Epithelial cell of proximal tubule (primary cell): ENCODE results near the gene HIVEP3. TPM values are rescaled to one million over a fixed set of nuclear protein-coding genes. Genes with fewer than 3 reads are reported as not detected.

ENCODE experiments used
- DNase-seq: peaks from one replicate; pipeline ENCODE4 v3.0.0-alpha.2; 2011; ENCODE audit warnings: low read depth
- H3K4me3 ChIP-seq: 2 replicates; pipeline ENCODE4 v1.5.1; 2011; ENCODE audit warnings: low read depth, mild to moderate bottlenecking, low read length
- total RNA-seq: library from RNA; depleted of rRNA; stranded (reverse); fragments of >200 nt; gene quantifications from 2 replicates; pipeline ENCODE4 v1.2.3, GENCODE V29; 2015
- TF ChIP-seq, protein P1 (sequence below): conservative IDR thresholded peaks from 2 replicates; pipeline ENCODE4 v1.5.1; 2012; ENCODE audit warnings: low read depth, mild to moderate bottlenecking, low read length

Gene HIVEP3
- total RNA-seq, 1 donor from 2014 or later, result 3.9 TPM

GRCh38 chr1:41483001-41483850 lies 435.5 kb downstream of the HIVEP3 start:
- TF ChIP-seq, protein P1, sequence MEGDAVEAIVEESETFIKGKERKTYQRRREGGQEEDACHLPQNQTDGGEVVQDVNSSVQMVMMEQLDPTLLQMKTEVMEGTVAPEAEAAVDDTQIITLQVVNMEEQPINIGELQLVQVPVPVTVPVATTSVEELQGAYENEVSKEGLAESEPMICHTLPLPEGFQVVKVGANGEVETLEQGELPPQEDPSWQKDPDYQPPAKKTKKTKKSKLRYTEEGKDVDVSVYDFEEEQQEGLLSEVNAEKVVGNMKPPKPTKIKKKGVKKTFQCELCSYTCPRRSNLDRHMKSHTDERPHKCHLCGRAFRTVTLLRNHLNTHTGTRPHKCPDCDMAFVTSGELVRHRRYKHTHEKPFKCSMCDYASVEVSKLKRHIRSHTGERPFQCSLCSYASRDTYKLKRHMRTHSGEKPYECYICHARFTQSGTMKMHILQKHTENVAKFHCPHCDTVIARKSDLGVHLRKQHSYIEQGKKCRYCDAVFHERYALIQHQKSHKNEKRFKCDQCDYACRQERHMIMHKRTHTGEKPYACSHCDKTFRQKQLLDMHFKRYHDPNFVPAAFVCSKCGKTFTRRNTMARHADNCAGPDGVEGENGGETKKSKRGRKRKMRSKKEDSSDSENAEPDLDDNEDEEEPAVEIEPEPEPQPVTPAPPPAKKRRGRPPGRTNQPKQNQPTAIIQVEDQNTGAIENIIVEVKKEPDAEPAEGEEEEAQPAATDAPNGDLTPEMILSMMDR, result no peak
- no peak for DNase-seq
- no peak overlapping the region for H3K4me3 ChIP-seq

- DNase-seq, result no peak
- TF ChIP-seq, protein P1, result no peak
- no peak overlapping the region for H3K4me3 ChIP-seq
These were observed 436.5 kb downstream of the HIVEP3 start for GRCh38 chr1:41482001-41482765.

- no peak overlapping the region for H3K4me3 ChIP-seq
- TF ChIP-seq, protein P1, result no peak
- no peak for DNase-seq
These were observed 437.5 kb downstream of the HIVEP3 start for GRCh38 chr1:41481109-41481775.

DNA sequence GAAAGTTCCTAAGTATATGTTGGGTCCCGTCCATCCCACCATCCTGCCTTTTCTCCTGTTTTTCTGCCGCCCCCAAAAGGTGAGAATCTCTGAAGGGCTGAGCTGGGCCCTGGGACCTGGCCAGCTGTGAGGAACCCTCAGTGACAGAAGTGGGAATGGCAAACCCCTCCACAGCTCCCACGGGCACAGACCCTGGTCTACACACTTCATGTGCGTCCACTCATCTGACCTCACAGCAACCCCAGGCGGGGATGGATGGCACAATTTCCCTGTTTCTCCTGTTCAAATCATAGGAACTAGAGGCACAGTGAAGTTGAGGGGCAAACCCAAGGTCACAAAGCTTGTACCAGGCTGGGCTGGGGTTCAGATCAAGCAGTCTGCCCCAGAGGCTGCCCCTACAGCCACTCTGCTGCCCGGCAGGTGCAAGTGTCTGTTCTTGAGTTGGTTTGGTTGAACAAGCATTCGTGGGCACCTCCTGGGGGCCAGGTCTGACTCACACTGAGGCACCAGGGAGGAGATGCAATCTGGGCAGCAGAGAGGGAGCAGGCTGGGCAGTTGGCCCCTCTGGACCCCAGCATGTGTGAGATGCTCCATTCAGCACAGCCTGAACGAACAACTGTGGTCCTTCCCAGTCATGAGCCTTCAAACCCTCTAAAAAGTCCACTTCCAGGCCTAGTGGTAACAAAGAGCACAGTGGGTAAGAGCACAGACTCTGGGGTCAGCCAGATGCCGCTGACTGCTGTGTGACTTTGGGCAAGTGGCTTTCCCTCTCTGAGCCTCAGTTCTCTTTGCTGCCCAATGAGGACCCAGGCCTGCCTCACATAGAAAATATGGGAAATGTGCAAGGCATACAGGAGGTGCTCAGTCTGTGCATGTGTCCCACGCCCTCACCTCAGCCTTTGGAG lies 438.3 kb downstream of the HIVEP3 start:
- TF ChIP-seq, protein P1, result no peak
- DNase-seq, result no peak
- H3K4me3 ChIP-seq, result no peak overlapping the region

DNA sequence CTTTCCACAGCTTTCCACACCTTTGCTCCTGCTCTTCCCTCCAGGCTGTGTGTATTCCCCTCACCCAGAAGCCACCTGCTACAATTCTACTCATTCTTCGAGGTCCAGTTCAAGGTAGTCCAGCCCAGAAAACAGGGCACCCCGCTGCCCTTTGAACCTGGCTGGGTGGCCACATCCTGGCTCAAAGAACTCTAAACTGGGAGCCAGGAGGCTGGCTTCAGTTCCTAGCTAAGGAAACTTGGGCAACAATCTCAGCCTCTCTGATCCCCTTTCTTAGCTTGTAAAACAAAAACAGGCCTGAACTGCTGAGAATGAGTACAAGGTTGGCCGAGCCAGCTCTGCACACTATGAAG lies 438.9 kb downstream of the HIVEP3 start:
- H3K4me3 ChIP-seq, result no peak overlapping the region
- TF ChIP-seq, protein P1, result no peak
- no peak for DNase-seq
